ENCODE measurements around the gene CTNND2. TPM values are rescaled to one million over a fixed set of nuclear protein-coding genes. Genes with fewer than 3 reads are reported as not detected.

Gene CTNND2
- total RNA-seq, 2 experiments from 2014 or later = 0.20 TPM; not detected in 1

DNA sequence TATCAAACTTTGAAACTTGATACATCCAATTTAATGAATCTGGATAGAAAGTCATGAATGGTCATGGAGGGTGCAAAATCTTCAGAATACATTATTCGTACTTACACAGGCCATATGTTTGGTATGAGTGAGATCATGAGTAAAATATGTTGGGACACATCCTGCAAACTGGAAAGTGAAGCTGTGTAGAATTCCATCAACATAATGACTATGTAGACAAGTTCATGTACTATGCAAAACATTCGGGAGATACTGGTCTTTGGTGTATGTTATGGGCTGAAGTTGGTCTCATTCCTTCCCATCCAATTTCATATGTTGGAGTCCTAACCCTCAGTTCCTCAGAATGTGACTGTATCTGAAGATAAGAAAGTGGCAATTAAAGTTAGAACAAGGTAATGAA is 18.1 kb upstream of the CTNND2 start:
- ChIA-PET POLR2A (no interaction called here), CTCF (no interaction called here)
- Mint-ChIP-seq H3K4me3 (no peak overlapping the region), H3K9me3 (peaks cover 8% of the 10 kb centered on the region), H3K27me3 (no peaks in the 10 kb centered on the region), H3K4me1 (ENCODE audit: low read depth) (no peaks in the 10 kb centered on the region), H3K36me3 (ENCODE audit: low read depth) (no peaks in the 10 kb centered on the region), H3K27ac (no peak overlapping the region)
- H3K27ac ChIP-seq (ENCODE audit: low read depth in 1 of 2, low read length in 2 of 2) = no peak overlapping the region
- H3K4me3 ChIP-seq (ENCODE audit: low read length) = no peak overlapping the region
- no peaks in the 10 kb centered on the region for H3K4me1 ChIP-seq (ENCODE audit: insufficient read depth, low read length)
- no peaks in the 10 kb centered on the region for H3K36me3 ChIP-seq (ENCODE audit: insufficient read depth, low read length)
- no peaks in the 10 kb centered on the region for H3K27me3 ChIP-seq (ENCODE audit: control insufficient read depth in 1 of 2, insufficient read depth in 2 of 2, low read length in 2 of 2)
- intact Hi-C loops (cut with DNase I, micrococcal nuclease) = no loop called here
- no peak for DNase-seq
- H3K9me3 ChIP-seq (ENCODE audit: control insufficient read depth in 1 of 2, insufficient read depth in 1 of 2, low read length in 2 of 2) = peaks cover 0 to 7% of the 10 kb centered on the region in 2 experiments
- no peak for ATAC-seq (ENCODE audit: poor library complexity)
- TF ChIP-seq, protein P1, sequence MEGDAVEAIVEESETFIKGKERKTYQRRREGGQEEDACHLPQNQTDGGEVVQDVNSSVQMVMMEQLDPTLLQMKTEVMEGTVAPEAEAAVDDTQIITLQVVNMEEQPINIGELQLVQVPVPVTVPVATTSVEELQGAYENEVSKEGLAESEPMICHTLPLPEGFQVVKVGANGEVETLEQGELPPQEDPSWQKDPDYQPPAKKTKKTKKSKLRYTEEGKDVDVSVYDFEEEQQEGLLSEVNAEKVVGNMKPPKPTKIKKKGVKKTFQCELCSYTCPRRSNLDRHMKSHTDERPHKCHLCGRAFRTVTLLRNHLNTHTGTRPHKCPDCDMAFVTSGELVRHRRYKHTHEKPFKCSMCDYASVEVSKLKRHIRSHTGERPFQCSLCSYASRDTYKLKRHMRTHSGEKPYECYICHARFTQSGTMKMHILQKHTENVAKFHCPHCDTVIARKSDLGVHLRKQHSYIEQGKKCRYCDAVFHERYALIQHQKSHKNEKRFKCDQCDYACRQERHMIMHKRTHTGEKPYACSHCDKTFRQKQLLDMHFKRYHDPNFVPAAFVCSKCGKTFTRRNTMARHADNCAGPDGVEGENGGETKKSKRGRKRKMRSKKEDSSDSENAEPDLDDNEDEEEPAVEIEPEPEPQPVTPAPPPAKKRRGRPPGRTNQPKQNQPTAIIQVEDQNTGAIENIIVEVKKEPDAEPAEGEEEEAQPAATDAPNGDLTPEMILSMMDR (IDR thresholded peaks at IDR 0.05) = no peak

DNA sequence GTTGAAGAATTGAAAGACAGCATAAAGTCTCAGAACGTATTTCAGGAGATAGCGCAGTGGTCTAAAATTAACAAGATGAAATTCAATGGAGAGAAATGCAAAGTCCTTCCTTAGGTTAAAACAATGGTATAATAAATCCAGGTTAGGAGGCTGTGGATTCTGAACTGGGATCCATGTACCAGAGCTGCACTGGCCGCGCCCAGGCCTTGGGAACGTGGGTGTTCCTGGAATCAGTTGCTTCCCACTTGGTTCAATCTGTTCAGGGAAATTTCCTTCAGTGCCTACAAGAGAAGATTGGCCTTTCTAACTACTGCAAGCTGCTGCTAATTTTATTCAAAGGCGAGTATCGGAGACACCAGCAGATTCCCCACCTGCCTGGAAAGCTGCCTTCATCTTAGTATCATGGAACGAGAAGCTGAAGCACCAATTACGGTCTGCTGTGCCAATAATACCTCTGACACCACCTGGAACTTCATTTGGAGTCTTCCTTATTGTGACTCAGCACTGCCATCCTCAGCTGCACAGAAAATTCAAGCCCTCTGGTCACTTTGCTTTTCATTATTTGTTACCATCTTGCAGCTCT is 14.3 kb upstream of the CTNND2 start:
- no peak for DNase-seq
- H3K27ac ChIP-seq (ENCODE audit: low read depth in 1 of 2, low read length in 2 of 2) = no peak overlapping the region
- Mint-ChIP-seq H3K27me3 (no peaks in the 10 kb centered on the region), H3K9me3 (no peaks in the 10 kb centered on the region), H3K27ac (no peak overlapping the region), H3K4me1 (ENCODE audit: low read depth) (no peaks in the 10 kb centered on the region), H3K4me3 (no peak overlapping the region), H3K36me3 (ENCODE audit: low read depth) (no peaks in the 10 kb centered on the region)
- H3K27me3 ChIP-seq (ENCODE audit: control insufficient read depth in 1 of 2, insufficient read depth in 2 of 2, low read length in 2 of 2) = no peaks in the 10 kb centered on the region
- POLR2A ChIA-PET = no interaction called here
- no peaks in the 10 kb centered on the region for H3K36me3 ChIP-seq (ENCODE audit: insufficient read depth, low read length)
- no peaks in the 10 kb centered on the region for H3K4me1 ChIP-seq (ENCODE audit: insufficient read depth, low read length)
- no peak for ATAC-seq (ENCODE audit: poor library complexity)
- CTCF ChIA-PET = no interaction called here
- peaks cover 0 to 4% of the 10 kb centered on the region in 2 experiments for H3K9me3 ChIP-seq (ENCODE audit: control insufficient read depth in 1 of 2, insufficient read depth in 1 of 2, low read length in 2 of 2)
- intact Hi-C loops (cut with DNase I, micrococcal nuclease) = no loop called here
- H3K4me3 ChIP-seq (ENCODE audit: low read length) = no peak overlapping the region
- TF ChIP-seq, protein P1 (IDR thresholded peaks at IDR 0.05) = no peak

DNA sequence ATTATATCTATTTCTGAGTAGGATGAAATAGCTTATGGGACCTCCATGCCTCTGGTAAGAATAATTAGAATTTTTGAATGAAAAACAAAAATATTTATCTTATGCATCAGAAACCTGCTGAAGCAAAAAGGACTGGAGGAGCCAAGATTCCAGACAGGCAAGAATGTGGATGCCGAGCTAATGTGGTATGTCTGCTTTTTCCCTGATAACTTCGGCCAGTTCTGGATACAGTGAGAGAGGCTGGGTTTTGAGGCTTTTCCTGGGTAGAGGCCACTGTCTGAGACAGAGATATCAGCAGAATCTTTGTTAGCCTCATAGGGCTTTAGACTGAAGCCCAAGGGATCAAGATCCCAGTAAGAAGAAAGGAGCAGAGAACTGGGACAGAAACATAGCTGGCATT is 5.2 kb upstream of the CTNND2 start:
- Histone ChIP-seq H3K9me3 (ENCODE audit: control insufficient read depth in 1 of 2, insufficient read depth in 1 of 2, low read length in 2 of 2) (peaks cover 0 to 4% of the 10 kb centered on the region in 2 experiments), H3K4me1 (ENCODE audit: insufficient read depth, low read length) (no peaks in the 10 kb centered on the region), H3K27me3 (ENCODE audit: control insufficient read depth in 1 of 2, insufficient read depth in 2 of 2, low read length in 2 of 2) (peaks cover 4 to 9% of the 10 kb centered on the region in 2 experiments), H3K36me3 (ENCODE audit: insufficient read depth, low read length) (no peaks in the 10 kb centered on the region), H3K4me3 (ENCODE audit: low read length) (no peak overlapping the region), H3K27ac (ENCODE audit: low read depth in 1 of 2, low read length in 2 of 2) (no peak overlapping the region)
- TF ChIP-seq, protein P1 (IDR thresholded peaks at IDR 0.05) = no peak
- DNase-seq (no peak), ATAC-seq (ENCODE audit: poor library complexity) (no peak)
- Mint-ChIP-seq H3K27me3 (peaks cover 30% of the 10 kb centered on the region), H3K4me1 (ENCODE audit: low read depth) (no peaks in the 10 kb centered on the region), H3K9me3 (no peaks in the 10 kb centered on the region), H3K36me3 (ENCODE audit: low read depth) (no peaks in the 10 kb centered on the region), H3K4me3 (no peak overlapping the region), H3K27ac (no peak overlapping the region)
- intact Hi-C loops (cut with DNase I, micrococcal nuclease) = no loop called here
- POLR2A ChIA-PET = no interaction called here
- CTCF ChIA-PET = no interaction called here

All from CD4-positive, alpha-beta T cell (primary cell).